Measurements from ENCODE around the gene ZNF839. TPM values are rescaled to one million over a fixed set of nuclear protein-coding genes. Genes with fewer than 3 reads are reported as not detected.

Gene ZNF839
- total and polyA plus RNA-seq, 2 experiments from 2014 or later: 7.9 to 10.0 TPM

DNA sequence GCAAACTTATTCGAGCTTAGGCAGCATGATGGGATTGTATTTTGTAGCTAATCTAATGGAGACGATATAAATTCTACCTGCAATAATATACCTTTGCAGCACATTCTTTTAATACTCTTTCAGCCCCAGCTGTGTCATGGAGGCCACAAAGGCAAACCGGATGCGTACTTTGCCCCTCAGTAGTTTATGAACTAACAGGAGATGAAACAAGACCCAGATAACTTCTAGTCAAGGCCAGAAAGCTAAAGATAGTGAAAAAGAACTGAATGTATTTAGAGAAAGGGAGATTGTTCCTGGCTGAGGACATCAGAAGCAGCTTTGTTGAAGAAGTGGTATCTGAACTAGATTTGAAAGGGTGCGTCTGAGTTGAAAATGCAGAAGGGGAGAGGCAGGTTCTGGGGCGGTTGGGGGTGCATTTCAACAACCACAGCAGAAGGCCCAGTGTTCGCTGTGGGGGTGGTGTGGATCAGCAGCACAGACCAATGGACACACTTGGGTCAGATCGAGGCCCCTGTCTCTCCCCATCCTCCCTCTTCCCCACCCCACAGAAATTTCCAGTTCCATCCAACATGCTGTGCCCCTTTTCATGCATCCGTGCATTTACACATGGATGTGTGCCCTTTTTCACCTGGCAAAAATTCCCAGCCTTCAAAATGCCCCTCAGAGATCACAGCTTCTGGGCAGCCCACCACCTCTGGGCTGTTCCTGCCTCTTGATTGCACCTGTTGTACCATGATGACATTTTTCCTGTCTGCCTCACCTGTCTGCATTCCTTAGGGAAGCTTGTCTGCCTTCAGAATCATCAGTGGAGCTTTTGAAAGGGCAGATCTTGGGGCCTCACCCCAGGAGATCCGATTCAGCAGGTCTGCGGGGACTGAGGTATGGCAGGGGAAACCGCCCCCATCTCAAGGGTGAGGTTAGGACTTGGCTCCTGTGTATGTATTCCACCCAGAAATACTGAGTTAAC, 2.2 kb downstream of the ZNF839 start:
- ATAC-seq (no peak), DNase-seq (ENCODE audit: low spot score) (no peak)
- H4K20me1 ChIP-seq (replicated peaks; ENCODE audit: insufficient read depth): no peaks in the 10 kb centered on the region
- H3F3A ChIP-seq (replicated peaks; ENCODE audit: low read depth): 0 out of 2 replicates have a peak, but pooled peaks cover 16% of the 10 kb centered on the region
- no peak overlapping the region for H3K27ac Mint-ChIP-seq
- H3K9me3 Mint-ChIP-seq: 0 out of 3 replicates have a peak, but pooled peaks cover 4% of the 10 kb centered on the region
- H3K79me2 ChIP-seq (replicated peaks; ENCODE audit: insufficient read depth): no peaks in the 10 kb centered on the region
- H3K4me1 Mint-ChIP-seq: peaks cover 22% of the 10 kb centered on the region
- peaks cover 22% of the 10 kb centered on the region for H3K4me1 ChIP-seq (ENCODE audit: insufficient read depth)
- no peak overlapping the region for H3K4me2 ChIP-seq
- H3K4me3 Mint-ChIP-seq: no peak overlapping the region; the same call in 2 of the 3 replicates
- no peak overlapping the region for H2AFZ ChIP-seq
- peaks cover 4% of the 10 kb centered on the region; the same call in 2 of the 3 replicates for H3K36me3 Mint-ChIP-seq (ENCODE audit: low read depth)
- no peak overlapping the region for H3K4me3 ChIP-seq
- no peaks in the 10 kb centered on the region for H3K9me2 ChIP-seq (ENCODE audit: insufficient read depth)
- H3K27me3 ChIP-seq (ENCODE audit: insufficient read depth): no peaks in the 10 kb centered on the region
- TF ChIP-seq NANOG (IDR thresholded peaks at IDR 0.05; ENCODE audit: borderline replicate concordance) (no peak), EZH2 (IDR thresholded peaks at IDR 0.05; ENCODE audit: low read depth, unreplicated experiment) (no peak)
- TF ChIP-seq, protein P1, sequence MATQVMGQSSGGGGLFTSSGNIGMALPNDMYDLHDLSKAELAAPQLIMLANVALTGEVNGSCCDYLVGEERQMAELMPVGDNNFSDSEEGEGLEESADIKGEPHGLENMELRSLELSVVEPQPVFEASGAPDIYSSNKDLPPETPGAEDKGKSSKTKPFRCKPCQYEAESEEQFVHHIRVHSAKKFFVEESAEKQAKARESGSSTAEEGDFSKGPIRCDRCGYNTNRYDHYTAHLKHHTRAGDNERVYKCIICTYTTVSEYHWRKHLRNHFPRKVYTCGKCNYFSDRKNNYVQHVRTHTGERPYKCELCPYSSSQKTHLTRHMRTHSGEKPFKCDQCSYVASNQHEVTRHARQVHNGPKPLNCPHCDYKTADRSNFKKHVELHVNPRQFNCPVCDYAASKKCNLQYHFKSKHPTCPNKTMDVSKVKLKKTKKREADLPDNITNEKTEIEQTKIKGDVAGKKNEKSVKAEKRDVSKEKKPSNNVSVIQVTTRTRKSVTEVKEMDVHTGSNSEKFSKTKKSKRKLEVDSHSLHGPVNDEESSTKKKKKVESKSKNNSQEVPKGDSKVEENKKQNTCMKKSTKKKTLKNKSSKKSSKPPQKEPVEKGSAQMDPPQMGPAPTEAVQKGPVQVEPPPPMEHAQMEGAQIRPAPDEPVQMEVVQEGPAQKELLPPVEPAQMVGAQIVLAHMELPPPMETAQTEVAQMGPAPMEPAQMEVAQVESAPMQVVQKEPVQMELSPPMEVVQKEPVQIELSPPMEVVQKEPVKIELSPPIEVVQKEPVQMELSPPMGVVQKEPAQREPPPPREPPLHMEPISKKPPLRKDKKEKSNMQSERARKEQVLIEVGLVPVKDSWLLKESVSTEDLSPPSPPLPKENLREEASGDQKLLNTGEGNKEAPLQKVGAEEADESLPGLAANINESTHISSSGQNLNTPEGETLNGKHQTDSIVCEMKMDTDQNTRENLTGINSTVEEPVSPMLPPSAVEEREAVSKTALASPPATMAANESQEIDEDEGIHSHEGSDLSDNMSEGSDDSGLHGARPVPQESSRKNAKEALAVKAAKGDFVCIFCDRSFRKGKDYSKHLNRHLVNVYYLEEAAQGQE (IDR thresholded peaks at IDR 0.05; ENCODE audit: unreplicated experiment): no peak
- H3K36me3 ChIP-seq (ENCODE audit: insufficient read depth): no peaks in the 10 kb centered on the region
- peaks cover 15% of the 10 kb centered on the region for H3K27me3 Mint-ChIP-seq (ENCODE audit: insufficient read depth, low read depth, poor library complexity)
- no peak overlapping the region for H3K27ac ChIP-seq (ENCODE audit: low read depth)

DNA sequence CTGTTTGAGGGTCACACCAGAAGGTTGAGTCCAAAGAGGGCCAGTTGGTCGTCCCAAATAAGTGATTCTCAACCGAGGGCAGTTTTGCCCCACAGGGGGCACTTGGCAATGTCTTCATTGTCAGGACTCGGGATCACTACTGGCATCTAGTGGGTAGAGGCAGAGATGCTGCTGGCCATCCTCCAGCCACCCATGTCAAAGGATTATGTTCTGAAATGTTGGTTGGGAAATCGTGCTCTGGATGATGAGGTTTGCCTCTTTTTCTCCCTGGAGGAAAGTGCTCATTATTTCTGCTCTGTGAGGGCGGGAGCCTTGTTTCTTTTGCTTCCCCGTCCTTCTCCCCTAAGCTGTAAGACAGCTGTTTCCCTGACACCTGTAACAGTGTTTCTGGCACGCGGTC, 3.6 kb downstream of the ZNF839 start:
- Histone ChIP-seq H3K27ac (ENCODE audit: low read depth) (no peak overlapping the region), H3F3A (replicated peaks; ENCODE audit: low read depth) (0 out of 2 replicates have a peak, but pooled peaks cover 13% of the 10 kb centered on the region), H2AFZ (no peak overlapping the region), H3K27me3 (ENCODE audit: insufficient read depth) (no peaks in the 10 kb centered on the region), H4K20me1 (replicated peaks; ENCODE audit: insufficient read depth) (no peaks in the 10 kb centered on the region), H3K4me2 (no peak overlapping the region), H3K4me1 (ENCODE audit: insufficient read depth) (peaks cover 15% of the 10 kb centered on the region), H3K4me3 (no peak overlapping the region), H3K36me3 (ENCODE audit: insufficient read depth) (no peaks in the 10 kb centered on the region), H3K79me2 (replicated peaks; ENCODE audit: insufficient read depth) (no peaks in the 10 kb centered on the region), H3K9me2 (ENCODE audit: insufficient read depth) (no peaks in the 10 kb centered on the region)
- peaks cover 17% of the 10 kb centered on the region for H3K4me1 Mint-ChIP-seq
- no peak overlapping the region for H3K27ac Mint-ChIP-seq
- H3K4me3 Mint-ChIP-seq: no peak overlapping the region
- ATAC-seq: peak; percentile 21
- H3K9me3 Mint-ChIP-seq: no peaks in the 10 kb centered on the region
- peaks cover 7% of the 10 kb centered on the region for H3K27me3 Mint-ChIP-seq (ENCODE audit: insufficient read depth, low read depth, poor library complexity)
- DNase-seq (ENCODE audit: low spot score): peak; percentile 74
- TF ChIP-seq, protein P2, sequence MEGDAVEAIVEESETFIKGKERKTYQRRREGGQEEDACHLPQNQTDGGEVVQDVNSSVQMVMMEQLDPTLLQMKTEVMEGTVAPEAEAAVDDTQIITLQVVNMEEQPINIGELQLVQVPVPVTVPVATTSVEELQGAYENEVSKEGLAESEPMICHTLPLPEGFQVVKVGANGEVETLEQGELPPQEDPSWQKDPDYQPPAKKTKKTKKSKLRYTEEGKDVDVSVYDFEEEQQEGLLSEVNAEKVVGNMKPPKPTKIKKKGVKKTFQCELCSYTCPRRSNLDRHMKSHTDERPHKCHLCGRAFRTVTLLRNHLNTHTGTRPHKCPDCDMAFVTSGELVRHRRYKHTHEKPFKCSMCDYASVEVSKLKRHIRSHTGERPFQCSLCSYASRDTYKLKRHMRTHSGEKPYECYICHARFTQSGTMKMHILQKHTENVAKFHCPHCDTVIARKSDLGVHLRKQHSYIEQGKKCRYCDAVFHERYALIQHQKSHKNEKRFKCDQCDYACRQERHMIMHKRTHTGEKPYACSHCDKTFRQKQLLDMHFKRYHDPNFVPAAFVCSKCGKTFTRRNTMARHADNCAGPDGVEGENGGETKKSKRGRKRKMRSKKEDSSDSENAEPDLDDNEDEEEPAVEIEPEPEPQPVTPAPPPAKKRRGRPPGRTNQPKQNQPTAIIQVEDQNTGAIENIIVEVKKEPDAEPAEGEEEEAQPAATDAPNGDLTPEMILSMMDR (conservative IDR thresholded peaks at IDR 0.05; ENCODE audit: low read depth in 2 of 2): peak; percentile 55 to 63
- TF ChIP-seq ZNF331 (CRISPR knock-in tag; IDR thresholded peaks at IDR 0.05; ENCODE audit: low read depth): no peak
- H3K36me3 Mint-ChIP-seq (ENCODE audit: low read depth): peaks cover 4% of the 10 kb centered on the region; the same call in 2 of the 3 replicates

All from GM23338 (cell line).